Dendritic cell treated with granulocyte-macrophage colony-stimulating factor and Interleukin-4, amounts not matched to agents 40 ng/mL and 50 ng/mL, for 4 days (primary cell): ENCODE measurements around the gene CCDC68.

Experiments used
- H3K27ac Mint-ChIP-seq: one replicate; pipeline ENCODE4 v1.8.0; 2022; ENCODE audit warnings: mild to moderate bottlenecking, mixed read lengths
- H3K27me3 Mint-ChIP-seq: one replicate; pipeline ENCODE4 v1.8.0; 2022; ENCODE audit warnings: mild to moderate bottlenecking, mixed read lengths
- H3K36me3 Mint-ChIP-seq: one replicate; pipeline ENCODE4 v1.8.0; 2022; ENCODE audit warnings: low read depth, mixed read lengths
- H3K4me1 Mint-ChIP-seq: one replicate; pipeline ENCODE4 v1.8.0; 2022; ENCODE audit warnings: low read depth, mixed read lengths
- H3K4me3 Mint-ChIP-seq: one replicate; pipeline ENCODE4 v1.8.0; 2022; ENCODE audit warnings: mild to moderate bottlenecking, moderate library complexity, mixed read lengths
- H3K9me3 Mint-ChIP-seq: one replicate; pipeline ENCODE4 v1.8.0; 2022; ENCODE audit warnings: mixed read lengths
- intact Hi-C: fragments of 100-400 bp; cut with micrococcal nuclease; formaldehyde crosslinking; loops from one replicate; pipeline ENCODE4 v1.15.0; 2022

The CCDC68 gene

GRCh38 chr18:54923339-54923956 lies 35.8 kb downstream of the CCDC68 start:
- H3K9me3 Mint-ChIP-seq, result no peaks in the 10 kb centered on the region
- no peaks in the 10 kb centered on the region for H3K27me3 Mint-ChIP-seq
- no peak overlapping the region for H3K27ac Mint-ChIP-seq
- H3K36me3 Mint-ChIP-seq, result no peaks in the 10 kb centered on the region
- intact Hi-C loops, result no loop called here
- no peak overlapping the region for H3K4me3 Mint-ChIP-seq
- H3K4me1 Mint-ChIP-seq, result no peaks in the 10 kb centered on the region

DNA sequence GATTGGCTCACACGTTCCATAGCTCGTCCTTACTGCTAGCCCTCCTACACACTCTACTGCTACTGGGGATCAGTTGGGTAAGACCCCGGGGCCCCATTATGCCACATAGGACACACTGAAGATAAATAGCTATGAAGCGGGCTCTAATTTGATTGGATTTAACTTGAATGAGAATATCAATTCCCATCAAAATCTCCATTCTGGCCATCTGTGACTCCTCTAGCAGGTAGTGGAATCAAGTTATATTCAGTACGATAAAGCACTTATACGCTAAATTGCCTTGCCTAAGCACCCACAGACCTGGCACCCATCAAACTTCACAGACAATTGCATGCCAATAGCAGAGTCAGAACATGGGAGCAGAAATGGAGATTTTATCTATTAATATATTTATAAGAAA lies 39.8 kb downstream of the CCDC68 start:
- H3K27me3 Mint-ChIP-seq, result no peaks in the 10 kb centered on the region
- no peaks in the 10 kb centered on the region for H3K36me3 Mint-ChIP-seq
- H3K9me3 Mint-ChIP-seq, result no peaks in the 10 kb centered on the region
- no peak overlapping the region for H3K4me3 Mint-ChIP-seq
- no peak overlapping the region for H3K27ac Mint-ChIP-seq
- intact Hi-C loops, result no loop called here
- no peaks in the 10 kb centered on the region for H3K4me1 Mint-ChIP-seq

DNA sequence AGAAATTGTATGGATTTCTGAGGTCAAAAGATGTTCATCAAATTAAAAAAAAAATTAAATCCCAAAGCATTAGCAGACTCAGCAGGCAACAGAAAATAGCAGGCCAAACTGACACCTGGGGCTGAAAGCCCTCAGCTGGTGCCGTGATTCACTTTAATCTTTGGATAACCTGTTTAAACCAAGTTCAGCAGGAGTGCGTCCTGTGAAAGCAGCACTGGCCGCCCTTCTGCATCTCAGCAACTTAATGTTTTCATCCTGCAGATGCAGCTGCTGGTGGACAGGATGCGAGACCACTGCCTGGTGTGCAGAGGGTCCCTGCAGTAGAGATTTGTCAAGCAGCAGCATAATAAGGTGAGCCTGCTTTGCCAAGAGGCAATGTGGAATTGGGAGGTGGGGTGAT lies 41.2 kb downstream of the CCDC68 start:
- Mint-ChIP-seq H3K9me3 (no peaks in the 10 kb centered on the region), H3K27me3 (no peaks in the 10 kb centered on the region), H3K36me3 (no peaks in the 10 kb centered on the region), H3K4me3 (no peak overlapping the region), H3K4me1 (no peaks in the 10 kb centered on the region), H3K27ac (no peak overlapping the region)
- intact Hi-C loops, result no loop called here

DNA sequence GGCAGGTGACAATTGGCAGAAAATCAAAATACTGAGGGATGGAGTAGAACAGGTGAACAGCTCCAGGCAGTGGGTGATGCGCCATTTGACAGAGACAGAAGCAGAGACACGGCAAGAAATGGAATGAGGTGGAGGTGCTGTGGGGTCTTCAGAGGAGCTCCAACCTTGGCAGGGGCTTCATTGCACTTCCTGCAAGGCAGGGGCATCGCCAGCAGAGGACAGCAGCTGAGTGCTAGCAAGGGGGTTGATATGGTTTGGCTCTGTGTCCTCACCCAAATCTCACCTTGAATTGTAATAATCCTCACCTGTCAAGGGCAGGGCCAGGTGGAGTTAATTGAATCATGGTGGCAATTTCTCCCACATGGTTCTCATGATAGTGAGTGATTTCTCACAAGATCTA lies 42.8 kb downstream of the CCDC68 start:
- Mint-ChIP-seq H3K36me3 (no peaks in the 10 kb centered on the region), H3K9me3 (no peaks in the 10 kb centered on the region), H3K27me3 (no peaks in the 10 kb centered on the region), H3K4me3 (no peak overlapping the region), H3K4me1 (no peaks in the 10 kb centered on the region), H3K27ac (no peak overlapping the region)
- intact Hi-C loops, result no loop called here

GRCh38 chr18:54914816-54915215 lies 44.4 kb downstream of the CCDC68 start:
- no peak overlapping the region for H3K27ac Mint-ChIP-seq
- no peaks in the 10 kb centered on the region for H3K4me1 Mint-ChIP-seq
- intact Hi-C loops, result no loop called here
- H3K36me3 Mint-ChIP-seq, result no peaks in the 10 kb centered on the region
- H3K9me3 Mint-ChIP-seq, result no peaks in the 10 kb centered on the region
- H3K4me3 Mint-ChIP-seq, result no peak overlapping the region
- no peaks in the 10 kb centered on the region for H3K27me3 Mint-ChIP-seq

DNA sequence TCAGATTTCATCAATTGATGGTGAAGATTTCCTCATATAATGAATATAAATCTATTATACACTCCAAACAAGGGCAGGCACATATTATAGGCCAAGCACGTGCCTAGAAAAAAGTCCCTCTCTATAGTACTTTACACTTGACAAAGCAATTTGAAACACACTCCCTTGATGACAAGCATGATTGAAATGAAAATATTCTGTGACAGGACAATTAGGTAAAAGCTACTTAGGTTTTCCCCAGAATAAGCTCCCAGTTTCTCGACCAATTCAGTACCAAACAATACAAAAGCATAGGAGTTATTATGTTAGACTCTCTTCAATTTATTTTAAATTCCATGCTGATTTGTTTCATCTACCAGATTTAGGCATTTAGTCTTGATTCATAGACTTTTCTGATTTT lies 47.7 kb downstream of the CCDC68 start:
- Mint-ChIP-seq H3K9me3 (no peaks in the 10 kb centered on the region), H3K36me3 (no peaks in the 10 kb centered on the region), H3K4me1 (no peaks in the 10 kb centered on the region), H3K4me3 (no peak overlapping the region), H3K27me3 (no peaks in the 10 kb centered on the region), H3K27ac (no peak overlapping the region)
- intact Hi-C loops, result no loop called here

DNA sequence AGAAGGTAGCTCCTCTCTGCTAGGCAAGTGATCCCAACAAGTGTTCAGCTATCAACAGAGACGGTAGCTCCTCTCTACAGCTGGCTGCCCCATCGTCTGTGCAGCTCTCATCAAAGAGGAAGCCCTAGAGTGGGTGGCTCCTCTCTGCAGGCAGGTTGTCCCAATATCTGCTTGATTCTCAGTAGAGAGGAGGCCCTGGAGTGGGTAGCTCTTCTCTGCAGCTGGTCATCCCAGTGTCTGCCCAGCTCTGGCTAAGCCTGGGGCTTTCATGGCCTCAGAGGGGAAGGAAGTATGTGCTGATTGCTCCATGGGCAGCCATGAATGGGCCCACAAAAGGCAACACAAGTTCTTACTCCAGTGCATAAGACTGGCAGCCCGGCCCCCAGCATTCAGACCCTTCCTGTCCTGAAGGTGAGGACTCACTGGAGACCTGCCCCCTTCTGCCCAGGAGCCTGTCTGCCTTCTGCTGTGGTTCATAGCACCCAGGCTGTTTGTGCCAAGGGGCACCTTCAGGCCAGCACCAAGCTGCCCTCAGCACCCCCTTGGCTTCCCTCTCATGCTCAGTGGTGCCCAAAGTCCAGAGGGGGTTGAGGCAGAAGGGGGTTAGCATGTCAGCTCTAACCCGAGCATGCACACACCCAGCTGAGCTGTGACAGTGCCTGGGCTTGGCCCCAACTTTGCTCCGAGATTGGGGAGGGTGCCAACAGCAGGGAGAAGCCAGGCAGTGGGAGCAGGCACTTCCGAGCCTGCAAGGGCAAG lies 48.9 kb downstream of the CCDC68 start:
- H3K27ac Mint-ChIP-seq, result no peak overlapping the region
- no peak overlapping the region for H3K4me3 Mint-ChIP-seq
- H3K4me1 Mint-ChIP-seq, result no peaks in the 10 kb centered on the region
- H3K27me3 Mint-ChIP-seq, result no peaks in the 10 kb centered on the region
- H3K36me3 Mint-ChIP-seq, result no peaks in the 10 kb centered on the region
- intact Hi-C loops, result no loop called here
- no peaks in the 10 kb centered on the region for H3K9me3 Mint-ChIP-seq

DNA sequence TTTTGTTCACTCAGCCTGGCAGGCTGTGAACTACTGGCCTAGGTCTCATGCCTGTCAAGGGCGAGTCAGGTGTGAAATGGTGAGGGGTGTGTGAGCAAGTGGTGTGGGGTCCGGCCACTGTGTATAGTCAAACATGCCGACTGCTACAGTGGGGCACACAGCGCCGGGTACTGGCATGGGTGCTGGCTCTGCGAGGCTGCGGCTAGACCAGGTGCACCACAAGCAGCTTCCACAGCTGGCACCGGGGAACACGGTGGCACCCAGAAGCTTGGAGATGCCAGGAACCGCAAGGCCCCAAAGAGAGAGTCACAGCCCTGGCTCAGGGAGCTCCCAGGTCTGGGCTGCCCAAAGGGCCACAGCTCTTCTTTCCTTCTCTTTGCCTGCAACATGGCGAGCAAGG lies 49.7 kb downstream of the CCDC68 start:
- Mint-ChIP-seq H3K27ac (no peak overlapping the region), H3K27me3 (no peaks in the 10 kb centered on the region), H3K36me3 (no peaks in the 10 kb centered on the region), H3K9me3 (no peaks in the 10 kb centered on the region), H3K4me1 (no peaks in the 10 kb centered on the region), H3K4me3 (no peak overlapping the region)
- intact Hi-C loops, result no loop called here

DNA sequence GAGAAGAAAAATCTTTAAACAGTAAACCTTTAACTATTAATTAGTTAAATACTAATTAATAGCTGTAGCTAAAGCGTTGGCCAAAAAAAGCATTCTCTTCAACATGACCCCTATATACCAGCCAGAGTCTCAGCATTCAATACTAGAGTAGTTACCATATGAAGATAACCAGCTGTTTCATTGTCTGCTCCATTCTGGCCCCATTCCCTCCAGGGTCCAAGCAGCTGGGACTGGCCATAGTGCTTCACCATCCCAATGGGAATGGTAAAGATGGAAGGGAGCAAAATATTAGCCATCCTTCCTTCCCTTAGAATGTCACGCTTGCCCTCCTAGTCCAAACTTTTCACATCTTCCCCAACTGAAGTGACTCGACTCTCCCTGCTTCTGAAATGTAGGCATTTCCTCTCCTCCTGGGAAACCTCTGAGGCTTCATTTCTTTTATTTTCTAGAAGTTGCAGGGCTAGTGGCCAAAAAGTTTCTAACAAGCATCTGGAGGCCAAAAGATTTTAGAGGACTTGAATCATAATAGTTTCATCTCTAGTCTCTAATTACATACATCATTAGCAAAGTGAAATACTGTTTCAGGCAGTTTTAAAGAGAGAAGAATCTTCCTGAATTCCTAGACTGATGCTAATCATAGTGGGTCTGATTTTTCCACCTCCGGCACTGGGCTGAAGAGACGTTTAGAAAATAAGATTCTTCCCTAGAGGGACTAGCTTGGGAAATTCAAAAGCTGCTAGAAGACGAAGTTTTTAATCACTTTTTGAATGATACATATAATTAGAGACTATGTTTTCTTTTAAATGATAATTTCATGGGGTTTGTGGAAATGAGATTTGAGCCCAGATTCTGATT lies 52.7 kb downstream of the CCDC68 start:
- Mint-ChIP-seq H3K27me3 (no peaks in the 10 kb centered on the region), H3K4me1 (no peaks in the 10 kb centered on the region), H3K4me3 (no peak overlapping the region), H3K27ac (no peak overlapping the region), H3K9me3 (no peaks in the 10 kb centered on the region), H3K36me3 (no peaks in the 10 kb centered on the region)
- intact Hi-C loops, result no loop called here

- Mint-ChIP-seq H3K27ac (no peak overlapping the region), H3K36me3 (no peaks in the 10 kb centered on the region), H3K4me1 (no peaks in the 10 kb centered on the region), H3K27me3 (no peaks in the 10 kb centered on the region), H3K9me3 (no peaks in the 10 kb centered on the region), H3K4me3 (no peak overlapping the region)
- intact Hi-C loops, result no loop called here
Measured at GRCh38 chr18:54905629-54906028, 53.6 kb downstream of the CCDC68 start.

DNA sequence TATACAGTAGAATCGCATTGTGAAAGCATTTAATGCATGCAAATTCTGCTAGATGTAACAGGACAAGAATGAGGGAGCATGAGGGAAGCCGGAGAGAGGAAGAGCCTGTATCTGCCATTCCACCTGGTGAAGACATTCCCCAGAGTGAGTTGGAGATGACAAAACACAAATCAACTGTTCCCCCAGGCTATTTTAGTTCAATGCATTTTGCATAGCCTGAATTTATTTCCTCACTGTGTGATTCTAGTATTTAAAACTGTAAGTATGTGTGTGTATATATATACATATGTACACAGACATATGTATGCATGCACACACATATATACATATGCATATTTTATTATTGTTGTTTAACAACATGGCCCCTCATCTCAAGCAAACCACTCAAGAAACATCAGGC lies 54.7 kb downstream of the CCDC68 start:
- no peaks in the 10 kb centered on the region for H3K4me1 Mint-ChIP-seq
- intact Hi-C loops, result no loop called here
- no peaks in the 10 kb centered on the region for H3K36me3 Mint-ChIP-seq
- no peak overlapping the region for H3K4me3 Mint-ChIP-seq
- H3K27me3 Mint-ChIP-seq, result no peaks in the 10 kb centered on the region
- no peak overlapping the region for H3K27ac Mint-ChIP-seq
- H3K9me3 Mint-ChIP-seq, result no peaks in the 10 kb centered on the region

- Mint-ChIP-seq H3K4me3 (no peak overlapping the region), H3K36me3 (no peaks in the 10 kb centered on the region), H3K4me1 (no peaks in the 10 kb centered on the region), H3K9me3 (no peaks in the 10 kb centered on the region), H3K27me3 (no peaks in the 10 kb centered on the region), H3K27ac (no peak overlapping the region)
- intact Hi-C loops, result no loop called here
Measured at GRCh38 chr18:54900290-54900689, 59.0 kb downstream of the CCDC68 start.

DNA sequence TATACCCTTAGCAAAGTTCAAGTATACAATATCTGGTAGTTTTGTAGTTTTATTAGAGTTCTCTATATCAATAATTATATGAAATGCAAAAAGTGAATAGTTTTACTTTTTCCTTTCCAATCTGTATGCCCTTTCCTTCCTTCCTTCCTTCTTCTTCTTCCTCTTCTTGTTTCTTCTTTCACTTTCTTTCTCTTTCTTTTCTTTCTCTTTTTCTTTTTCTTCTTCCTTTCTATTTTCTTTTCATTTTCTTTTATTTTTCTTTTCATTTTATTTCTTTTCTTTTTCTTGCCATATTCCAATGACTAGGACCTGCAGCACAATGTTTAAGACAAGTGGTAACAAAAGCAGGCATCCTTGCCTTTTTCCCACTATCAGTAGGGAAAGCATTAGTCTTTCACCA lies 59.8 kb downstream of the CCDC68 start:
- no peak overlapping the region for H3K27ac Mint-ChIP-seq
- no peaks in the 10 kb centered on the region for H3K36me3 Mint-ChIP-seq
- H3K4me1 Mint-ChIP-seq, result no peaks in the 10 kb centered on the region
- H3K27me3 Mint-ChIP-seq, result no peaks in the 10 kb centered on the region
- no peaks in the 10 kb centered on the region for H3K9me3 Mint-ChIP-seq
- H3K4me3 Mint-ChIP-seq, result no peak overlapping the region
- intact Hi-C loops, result no loop called here

DNA sequence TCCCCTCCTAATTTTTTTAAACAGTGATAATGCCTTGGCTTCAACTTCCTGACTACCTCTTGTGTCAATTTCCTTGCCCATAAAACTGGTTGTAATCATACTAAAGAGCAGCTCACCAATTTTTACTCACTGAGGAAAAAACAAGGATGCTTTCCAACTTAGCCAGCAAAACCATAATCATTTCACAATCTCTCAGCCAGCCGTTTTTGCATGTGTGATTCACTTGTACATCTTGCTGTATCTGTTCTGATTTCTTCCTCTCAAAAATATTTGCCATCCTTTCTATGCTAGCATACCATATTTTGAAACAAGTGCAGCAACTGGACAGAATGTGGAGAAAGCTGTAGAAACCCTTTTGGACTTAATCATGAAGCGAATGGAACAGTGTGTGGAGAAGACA lies 70.3 kb downstream of the CCDC68 start:
- H3K9me3 Mint-ChIP-seq, result no peaks in the 10 kb centered on the region
- H3K4me3 Mint-ChIP-seq, result no peak overlapping the region
- no peaks in the 10 kb centered on the region for H3K4me1 Mint-ChIP-seq
- H3K36me3 Mint-ChIP-seq, result no peaks in the 10 kb centered on the region
- no peaks in the 10 kb centered on the region for H3K27me3 Mint-ChIP-seq
- H3K27ac Mint-ChIP-seq, result no peak overlapping the region
- intact Hi-C loops, result no loop called here
